BE2C (cell line): Measurements from ENCODE around the gene DNAJB13.

Experiments used
- DNase-seq: peaks from one replicate; pipeline ENCODE4 v3.0.0-alpha.2; 2020
- H3K27me3 ChIP-seq: fragments of 250-450 bp; sonication (Bioruptor Pico); 2 replicates; pipeline ENCODE4 v1.5.1; 2020; ENCODE audit warnings: mild to moderate bottlenecking
- H3K36me3 ChIP-seq: fragments of 250-450 bp; sonication (Bioruptor Pico); 2 replicates; pipeline ENCODE4 v1.5.1; 2020; ENCODE audit warnings: mild to moderate bottlenecking
- H3K4me1 ChIP-seq: fragments of 250-450 bp; sonication (Bioruptor Pico); 2 replicates; pipeline ENCODE4 v1.5.1; 2020
- H3K4me3 ChIP-seq: 2 replicates; pipeline ENCODE4 v1.5.1; 2011; ENCODE audit warnings: low read depth, low read length
- H3K9me3 ChIP-seq: fragments of 250-450 bp; sonication (Bioruptor Pico); 2 replicates; pipeline ENCODE4 v1.5.1; 2020
- TF ChIP-seq, protein P1 (sequence below): IDR thresholded peaks from 2 replicates; pipeline ENCODE4 v1.5.1; 2012; ENCODE audit warnings: mild to moderate bottlenecking, low read depth, low read length

The DNAJB13 gene

DNA sequence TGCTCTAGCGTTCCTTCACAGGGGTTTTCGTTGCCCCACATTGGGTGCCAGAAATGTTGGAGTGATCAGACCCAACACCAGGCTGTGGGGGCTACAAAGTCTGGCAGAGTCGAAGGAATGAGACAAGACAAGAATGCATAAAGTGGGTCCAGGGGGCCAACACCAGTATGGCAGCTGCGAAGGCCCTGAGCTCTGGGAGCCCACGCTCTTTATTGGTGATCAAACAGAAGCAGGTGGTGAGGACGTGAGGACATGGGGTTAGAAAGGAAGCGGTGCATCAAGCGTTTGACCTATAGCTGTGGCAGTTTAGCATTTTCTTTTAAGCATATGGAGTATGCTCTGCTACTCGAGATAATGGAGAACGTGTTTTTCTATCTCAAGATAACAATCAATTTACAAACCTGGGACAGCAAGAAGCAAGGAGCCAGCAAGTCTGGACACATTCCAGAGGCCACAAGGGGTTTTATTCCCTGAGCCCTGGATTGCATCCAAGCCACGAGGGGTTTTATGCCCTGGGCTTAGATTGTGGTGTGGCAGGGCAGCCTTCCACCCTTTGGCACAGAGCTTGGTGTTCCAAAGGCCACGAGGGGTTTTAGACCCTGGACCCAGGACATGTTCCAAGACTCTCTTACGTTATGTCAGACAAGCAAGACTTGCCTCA lies 3.9 kb upstream of the DNAJB13 start:
- TF ChIP-seq, protein P1, sequence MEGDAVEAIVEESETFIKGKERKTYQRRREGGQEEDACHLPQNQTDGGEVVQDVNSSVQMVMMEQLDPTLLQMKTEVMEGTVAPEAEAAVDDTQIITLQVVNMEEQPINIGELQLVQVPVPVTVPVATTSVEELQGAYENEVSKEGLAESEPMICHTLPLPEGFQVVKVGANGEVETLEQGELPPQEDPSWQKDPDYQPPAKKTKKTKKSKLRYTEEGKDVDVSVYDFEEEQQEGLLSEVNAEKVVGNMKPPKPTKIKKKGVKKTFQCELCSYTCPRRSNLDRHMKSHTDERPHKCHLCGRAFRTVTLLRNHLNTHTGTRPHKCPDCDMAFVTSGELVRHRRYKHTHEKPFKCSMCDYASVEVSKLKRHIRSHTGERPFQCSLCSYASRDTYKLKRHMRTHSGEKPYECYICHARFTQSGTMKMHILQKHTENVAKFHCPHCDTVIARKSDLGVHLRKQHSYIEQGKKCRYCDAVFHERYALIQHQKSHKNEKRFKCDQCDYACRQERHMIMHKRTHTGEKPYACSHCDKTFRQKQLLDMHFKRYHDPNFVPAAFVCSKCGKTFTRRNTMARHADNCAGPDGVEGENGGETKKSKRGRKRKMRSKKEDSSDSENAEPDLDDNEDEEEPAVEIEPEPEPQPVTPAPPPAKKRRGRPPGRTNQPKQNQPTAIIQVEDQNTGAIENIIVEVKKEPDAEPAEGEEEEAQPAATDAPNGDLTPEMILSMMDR = no peak
- no peak for DNase-seq
- H3K4me3 ChIP-seq = no peak overlapping the region
- no peaks in the 10 kb centered on the region for H3K9me3 ChIP-seq
- no peaks in the 10 kb centered on the region for H3K27me3 ChIP-seq
- peaks cover 1% of the 10 kb centered on the region; the same call in 1 of the 2 replicates for H3K4me1 ChIP-seq
- no peaks in the 10 kb centered on the region for H3K36me3 ChIP-seq

DNA sequence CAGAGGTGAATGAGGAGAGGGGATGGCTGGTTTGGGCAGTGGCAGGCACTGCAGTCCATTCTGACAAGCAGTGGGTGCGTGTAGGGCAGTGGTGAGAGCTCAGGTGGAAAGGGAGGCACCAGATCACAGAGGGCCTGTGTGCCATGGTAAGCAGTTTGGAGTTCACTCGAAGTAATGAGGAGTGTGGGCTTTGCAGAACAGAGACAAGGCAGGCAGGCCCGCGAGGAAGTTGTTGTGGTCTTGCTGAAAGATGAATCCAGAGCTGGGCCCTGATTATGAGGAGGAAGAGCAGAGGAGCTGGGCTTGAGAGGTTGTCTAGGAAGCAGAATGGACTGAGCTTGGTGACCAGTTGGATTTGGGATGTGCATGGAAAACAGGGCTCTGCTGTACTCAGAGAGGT lies 1.6 kb upstream of the DNAJB13 start:
- H3K4me3 ChIP-seq = no peak overlapping the region
- no peaks in the 10 kb centered on the region for H3K9me3 ChIP-seq
- TF ChIP-seq, protein P1 = no peak
- no peaks in the 10 kb centered on the region for H3K36me3 ChIP-seq
- no peaks in the 10 kb centered on the region for H3K27me3 ChIP-seq
- DNase-seq = no peak
- H3K4me1 ChIP-seq = no peaks in the 10 kb centered on the region

DNA sequence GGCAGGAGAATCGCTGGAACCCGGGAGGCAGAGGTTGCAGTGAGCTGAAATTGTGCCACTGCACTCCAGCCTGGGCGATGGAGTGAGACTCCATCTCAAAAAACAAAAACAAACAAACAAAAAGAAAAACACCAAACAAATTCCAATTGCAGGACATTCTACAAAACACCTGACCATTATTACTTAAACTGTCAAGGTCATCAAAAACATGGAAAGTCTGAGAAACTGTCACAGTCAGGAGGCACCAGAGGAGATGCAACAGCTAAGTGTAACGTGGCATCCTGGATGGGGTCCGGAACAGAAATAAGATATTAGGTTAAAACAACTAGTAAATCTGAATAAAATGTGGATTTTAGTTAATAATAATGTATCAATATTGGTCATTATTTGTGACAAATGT lies 914 bp upstream of the DNAJB13 start:
- Histone ChIP-seq H3K4me3 (no peak overlapping the region), H3K36me3 (no peaks in the 10 kb centered on the region), H3K27me3 (no peaks in the 10 kb centered on the region), H3K4me1 (no peaks in the 10 kb centered on the region), H3K9me3 (no peaks in the 10 kb centered on the region)
- no peak for DNase-seq
- TF ChIP-seq, protein P1 = no peak

DNA sequence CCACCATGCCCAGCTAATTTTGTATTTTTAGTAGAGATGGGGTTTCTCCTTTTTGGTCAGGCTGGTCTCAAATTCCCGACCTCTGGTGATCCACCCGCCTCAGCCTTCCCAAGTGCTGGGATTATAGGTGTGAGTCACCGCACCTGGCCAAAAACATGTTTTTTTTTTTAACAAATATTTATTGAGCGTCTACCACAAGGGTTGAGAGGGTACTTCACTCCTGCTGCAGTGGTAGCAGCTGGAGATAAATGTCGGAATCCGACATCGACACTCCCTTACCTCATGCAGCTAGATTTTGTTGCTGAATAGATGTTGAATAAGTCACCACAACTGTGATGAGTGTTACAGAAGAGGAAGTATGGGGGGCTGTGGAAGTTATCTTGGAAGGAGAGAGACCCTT lies 971 bp downstream of the DNAJB13 start:
- no peak for DNase-seq
- Histone ChIP-seq H3K9me3 (no peaks in the 10 kb centered on the region), H3K36me3 (no peaks in the 10 kb centered on the region), H3K27me3 (no peaks in the 10 kb centered on the region), H3K4me3 (no peak overlapping the region), H3K4me1 (no peaks in the 10 kb centered on the region)
- TF ChIP-seq, protein P1 = no peak

DNA sequence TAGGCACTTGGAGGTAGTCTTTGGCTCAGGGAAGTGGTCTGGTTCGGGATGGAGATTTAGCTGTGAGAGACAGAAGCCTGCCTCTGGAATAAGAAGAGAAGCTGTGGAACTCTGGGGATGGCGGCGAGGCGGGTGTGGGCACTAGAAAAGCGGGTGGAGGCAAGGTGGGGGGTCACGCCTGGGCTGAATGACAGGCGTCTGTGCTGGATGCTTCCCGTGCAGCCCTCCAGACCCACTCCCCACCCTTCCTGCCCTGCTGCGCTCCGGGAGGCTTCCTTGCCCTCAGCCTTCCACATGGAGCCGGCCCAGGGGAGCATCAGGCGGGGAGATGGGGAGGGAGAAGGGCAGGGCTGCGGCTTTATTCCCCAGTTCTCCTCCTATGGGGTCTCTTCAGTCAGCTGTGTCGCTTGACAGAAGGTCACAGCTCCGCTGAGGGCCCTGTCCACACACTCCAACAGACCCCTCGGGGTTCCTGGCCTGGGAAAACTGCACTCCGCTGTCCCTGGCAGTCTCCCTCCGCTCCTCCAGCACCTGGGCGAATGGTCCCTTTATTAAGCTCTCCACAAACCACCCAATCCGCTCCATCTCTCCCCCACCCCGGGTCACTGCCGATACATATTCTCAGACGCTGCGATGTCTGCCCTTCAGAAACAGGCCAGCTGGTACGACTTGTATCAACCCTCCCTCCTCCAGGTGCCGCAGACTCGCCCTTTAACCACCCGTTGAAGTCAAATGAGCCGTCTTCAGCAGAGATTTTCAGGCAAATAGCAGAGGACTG lies 6.2 kb downstream of the DNAJB13 start:
- H3K4me1 ChIP-seq = no peaks in the 10 kb centered on the region
- no peaks in the 10 kb centered on the region for H3K36me3 ChIP-seq
- no peak overlapping the region for H3K4me3 ChIP-seq
- no peaks in the 10 kb centered on the region for H3K9me3 ChIP-seq
- TF ChIP-seq, protein P1 = no peak
- no peak for DNase-seq
- no peaks in the 10 kb centered on the region for H3K27me3 ChIP-seq
